Left lung (tissue), 10 donors: ENCODE measurements around the gene ARMC7. TPM values are rescaled to one million over a fixed set of nuclear protein-coding genes. Genes with fewer than 3 reads are reported as not detected.
"Not testable (repeated sequence)": the region's sequence is repeated elsewhere in the genome, so short reads cannot be mapped to it uniquely, and the experiment has no call there.

Experiments used
- ATAC-seq: fragments of 200-7000 bp; cut with Tn5 transposase; one replicate; pipeline ENCODE4 v1.9.1; 2020; ENCODE audit warnings: moderate library complexity
- DNase-seq, 4 donors: peaks; one replicate each; pipeline ENCODE4 v3.0.0-alpha.2; 2013 to 2020
- H3K27ac ChIP-seq, 2 donors: fragments of 200-600 bp; sonication (generic) in 1 of 2; one replicate each; pipeline versions ENCODE4 v1.5.0 to v1.8.0; 2020 to 2021
- H3K27me3 ChIP-seq, 2 donors: fragments of 200-600 bp; sonication (generic) in 1 of 2; one replicate each; pipeline versions ENCODE4 v1.5.0 to v1.8.0; 2020 to 2021
- H3K36me3 ChIP-seq, 2 donors: fragments of 200-600 bp; sonication (generic) in 1 of 2; one replicate each; pipeline versions ENCODE4 v1.5.0 to v1.8.0; 2020 to 2021
- H3K4me1 ChIP-seq, 2 donors: fragments of 200-600 bp; one replicate each; pipeline ENCODE4 v1.8.0; 2021
- H3K4me3 ChIP-seq, 2 donors: fragments of 200-600 bp; sonication (generic) in 1 of 2; one replicate each; pipeline versions ENCODE4 v1.5.0 to v1.8.0; 2020 to 2021; ENCODE audit warnings: mild to moderate bottlenecking in 1 of 2
- H3K9me3 ChIP-seq, 2 donors: fragments of 200-600 bp; sonication (generic) in 1 of 2; one replicate each; pipeline versions ENCODE4 v1.5.0 to v1.8.0; 2020 to 2021
- CTCF ChIP-seq, 2 donors: fragments of 200-600 bp; sonication (generic) in 1 of 2; IDR thresholded peaks; one replicate each; pipeline versions ENCODE4 v1.5.0 to v1.8.0; 2021; ENCODE audit warnings: antibody characterized with exemption in 2 of 2
- intact Hi-C, 2 donors: fragments of 100-400 bp; cut with DNase I; formaldehyde crosslinking; loops; one replicate each; pipeline versions ENCODE4 v1.11.2 to v1.14.2; 2022
- polyA plus RNA-seq, 6 donors: library from polyadenylated mRNA; unstranded; fragments of 120-200 nt; gene quantifications; one replicate each; pipeline ENCODE4 v1.2.1, GENCODE V29; 2013; ENCODE audit not compliant: insufficient read length in 6 of 6
- total RNA-seq, 2 donors: library from RNA; stranded (reverse); fragmentation: NEBNext Ultra II Directional; extraction: Animal tissue kit (Norgen Biotek cat#: 25700); gene quantifications; one replicate each; pipeline ENCODE4 v1.2.1, GENCODE V29; 2021
- donor health status: DM: no; HTN: yes; CAD: no.
- donor health status: DM: no; HTN: no; CAD: no.

Gene ARMC7
- total and polyA plus RNA-seq, 8 donors = 13.2 to 19.3 (median 14.9) TPM

GRCh38 chr17:75065562-75066151 lies 44.1 kb upstream of the ARMC7 start:
- peaks cover 0 to 46% of the 10 kb centered on the region in 2 donors for H3K36me3 ChIP-seq
- H3K4me3 ChIP-seq = no peak overlapping the region
- intact Hi-C loops = no loop called here
- H3K27ac ChIP-seq = no peak overlapping the region
- no peaks in the 10 kb centered on the region for H3K27me3 ChIP-seq
- ATAC-seq = no peak
- no peaks in the 10 kb centered on the region for H3K9me3 ChIP-seq
- TF ChIP-seq CTCF (IDR thresholded peaks at IDR 0.05) = no peak
- H3K4me1 ChIP-seq = peaks cover 0 to 6% of the 10 kb centered on the region in 2 donors
- DNase-seq = no peak

- H3K9me3 ChIP-seq = no peaks in the 10 kb centered on the region
- no peak overlapping the region for H3K4me3 ChIP-seq
- TF ChIP-seq CTCF (IDR thresholded peaks at IDR 0.05) = no peak
- H3K36me3 ChIP-seq = peaks cover 0 to 24% of the 10 kb centered on the region in 2 donors
- no peak overlapping the region for H3K27ac ChIP-seq
- no peaks in the 10 kb centered on the region for H3K27me3 ChIP-seq
- peaks cover 0 to 6% of the 10 kb centered on the region in 2 donors for H3K4me1 ChIP-seq
- ATAC-seq (no peak), DNase-seq (peak in 1 of 4 donors; percentile 9)
- intact Hi-C loops = no loop called here
Measured at GRCh38 chr17:75067856-75068255, 41.9 kb upstream of the ARMC7 start.

DNA sequence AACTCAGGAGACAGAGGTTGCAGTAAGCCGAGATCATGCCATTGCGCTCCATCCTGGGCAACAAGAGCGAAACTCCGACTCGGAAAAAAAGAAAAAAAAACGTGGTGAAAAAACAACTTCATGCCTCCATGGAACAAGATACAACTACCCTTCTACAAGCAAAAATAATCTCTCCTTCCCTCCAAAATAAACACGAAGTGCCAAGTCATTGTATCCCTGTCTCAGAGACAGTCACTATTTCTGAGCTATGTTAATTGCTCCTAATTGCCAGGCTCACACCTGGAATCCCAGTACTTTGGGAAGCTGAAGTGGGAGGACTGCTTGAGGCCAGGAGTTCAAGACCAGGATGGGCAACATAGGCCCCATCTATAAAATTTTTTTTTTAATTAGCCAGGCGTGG lies 41.0 kb upstream of the ARMC7 start:
- Histone ChIP-seq H3K4me1 (peaks cover 0 to 6% of the 10 kb centered on the region in 2 donors), H3K27ac (no peak overlapping the region), H3K9me3 (no peaks in the 10 kb centered on the region), H3K4me3 (no peak overlapping the region), H3K36me3 (peaks cover 0 to 15% of the 10 kb centered on the region in 2 donors), H3K27me3 (no peaks in the 10 kb centered on the region)
- TF ChIP-seq CTCF (IDR thresholded peaks at IDR 0.05) = no peak
- intact Hi-C loops = no loop called here
- ATAC-seq (no peak), DNase-seq (no peak)

DNA sequence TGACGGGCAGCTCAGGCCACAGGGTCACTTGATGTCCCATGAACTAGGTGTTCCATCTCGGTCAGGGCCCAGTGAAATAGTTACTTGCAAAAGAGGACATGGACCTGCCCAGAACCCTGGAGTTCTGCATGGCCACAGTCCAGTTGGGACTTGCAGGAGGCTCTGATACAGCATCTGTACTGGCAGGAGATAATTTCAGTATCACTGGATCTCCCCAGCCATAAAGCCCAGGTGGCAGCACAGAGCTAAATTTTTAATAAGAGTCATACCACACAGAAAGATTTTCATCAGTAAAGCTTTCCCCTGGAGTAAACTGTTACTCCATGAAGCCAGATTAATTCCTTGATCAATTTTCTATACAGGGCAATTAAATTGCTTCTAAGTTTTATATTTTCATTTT lies 40.0 kb upstream of the ARMC7 start:
- DNase-seq (peak in 1 of 4 donors; percentile 12), ATAC-seq (peak; percentile 70)
- H3K27ac ChIP-seq = no peak overlapping the region
- intact Hi-C loops = no loop called here
- no peak overlapping the region for H3K4me3 ChIP-seq
- no peaks in the 10 kb centered on the region for H3K9me3 ChIP-seq
- no peaks in the 10 kb centered on the region for H3K27me3 ChIP-seq
- peaks cover 0 to 4% of the 10 kb centered on the region in 2 donors for H3K36me3 ChIP-seq
- peak; percentile 12 to 34 for TF ChIP-seq CTCF (IDR thresholded peaks at IDR 0.05)
- peaks cover 0 to 6% of the 10 kb centered on the region in 2 donors for H3K4me1 ChIP-seq

- intact Hi-C loops, ATAC-seq, H3K27me3 ChIP-seq, H3K9me3 ChIP-seq, H3K27ac ChIP-seq, H3K36me3 ChIP-seq, H3K4me3 ChIP-seq, DNase-seq: not testable (repeated sequence)
- H3K4me1 ChIP-seq = peaks cover 0 to 11% of the 10 kb centered on the region in 2 donors
Measured at GRCh38 chr17:75071478-75072271, 38.1 kb upstream of the ARMC7 start.

GRCh38 chr17:75072909-75073308 lies 36.9 kb upstream of the ARMC7 start:
- peaks cover 3 to 23% of the 10 kb centered on the region in 2 donors for H3K4me1 ChIP-seq
- H3K36me3 ChIP-seq, DNase-seq, H3K9me3 ChIP-seq, ATAC-seq, intact Hi-C loops, H3K27me3 ChIP-seq, H3K4me3 ChIP-seq, H3K27ac ChIP-seq: not testable (repeated sequence)
